Ecto neural progenitor cell (in vitro differentiated cells): Measurements from ENCODE around the gene IFNGR2.
A peak's percentile ranks its signal among the peaks of the same experiment; 100 is the strongest.
"Not testable (repeated sequence)": the region's sequence is repeated elsewhere in the genome, so short reads cannot be mapped to it uniquely, and the experiment has no call there.

Source experiments
- DNase-seq: peaks from one replicate; pipeline ENCODE4 v3.0.0-alpha.2; 2018; ENCODE audit warnings: low spot score

The IFNGR2 gene

DNA sequence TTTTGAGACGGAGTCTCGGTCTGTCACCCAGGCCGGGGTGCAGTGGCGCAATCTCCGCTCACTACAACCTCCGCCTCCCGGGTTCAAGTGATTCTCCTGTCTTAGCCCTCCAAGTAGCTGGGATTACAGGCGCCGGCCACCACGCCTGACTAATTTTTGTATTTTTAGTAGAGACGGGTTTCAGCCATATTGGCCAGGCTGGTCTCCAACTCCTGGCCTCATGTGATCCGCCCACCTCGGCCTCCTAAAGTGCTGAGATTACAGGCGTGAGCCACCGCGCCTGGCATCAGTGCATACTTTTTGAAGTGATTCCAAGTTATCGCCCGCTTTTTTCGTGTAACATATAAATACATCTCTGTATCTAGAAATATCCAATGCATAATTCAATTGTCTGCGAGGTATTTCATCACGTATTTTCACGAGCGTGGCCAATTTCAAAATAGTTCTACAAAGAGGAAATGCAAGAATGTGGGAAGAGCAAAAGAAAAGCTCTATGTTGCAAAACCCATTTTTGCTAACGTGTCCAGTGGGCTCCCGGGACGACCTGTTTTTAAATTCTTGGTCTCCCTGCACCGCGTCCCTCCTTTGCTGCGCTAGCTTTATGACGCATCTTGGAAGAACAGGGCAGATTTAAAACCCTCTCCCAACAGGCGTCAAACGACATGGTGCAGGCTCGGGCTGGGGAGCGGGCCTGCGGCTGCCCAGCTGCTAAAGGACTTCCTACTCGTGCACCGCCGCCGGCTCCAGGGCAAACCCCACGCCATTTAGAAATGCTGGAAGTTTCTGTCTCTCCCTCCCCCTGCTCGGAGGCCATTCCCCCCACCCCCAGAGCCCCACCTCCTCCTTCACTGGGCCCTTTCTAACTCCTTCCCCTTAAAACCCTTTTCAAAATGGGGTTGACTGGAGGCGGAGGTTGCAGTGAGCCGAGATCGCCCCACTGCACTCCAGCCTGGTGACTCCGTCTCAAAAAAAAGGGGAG is 923 bp upstream of the IFNGR2 start:
- peak; percentile 64 for DNase-seq

DNA sequence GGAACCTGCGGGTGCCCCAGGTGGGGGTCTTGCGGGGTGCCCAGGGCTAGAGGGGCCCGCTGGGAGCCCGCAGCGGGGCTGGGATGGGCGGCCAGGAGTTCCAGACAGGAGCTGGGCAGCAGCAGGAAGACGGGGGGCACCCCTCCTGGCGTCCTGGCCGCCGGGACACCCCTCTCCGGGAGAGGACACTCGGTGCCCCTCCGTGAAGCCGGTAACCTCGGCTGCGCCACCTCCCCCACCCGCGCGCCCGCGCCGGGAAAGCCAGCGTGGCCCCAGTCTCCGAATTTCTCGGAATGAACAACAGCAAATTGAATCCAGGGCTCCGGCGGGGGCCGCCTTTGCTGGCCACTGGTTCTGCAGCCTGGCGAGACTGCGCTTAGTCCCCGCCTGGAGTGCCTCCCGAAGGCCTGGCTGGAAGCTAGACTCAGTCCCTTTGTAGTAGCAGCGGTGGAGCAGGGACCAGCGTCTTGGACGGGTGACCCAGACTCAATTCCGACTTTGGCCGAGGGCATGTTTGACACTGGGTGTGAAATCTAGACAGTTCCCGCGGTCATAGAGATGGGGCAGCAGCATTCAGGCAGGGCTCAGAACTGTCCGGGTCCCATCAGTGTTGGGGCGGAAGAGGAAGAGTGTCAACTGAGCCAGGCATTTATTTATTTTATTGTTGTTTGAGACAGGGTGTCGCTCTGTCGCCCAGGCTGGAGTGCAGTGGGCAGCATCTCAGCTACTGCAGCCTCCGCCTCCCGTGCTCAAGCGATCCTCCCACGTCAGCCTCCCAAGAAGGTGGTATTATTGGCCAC is 773 bp downstream of the IFNGR2 start:
- peak; percentile 78 for DNase-seq

DNA sequence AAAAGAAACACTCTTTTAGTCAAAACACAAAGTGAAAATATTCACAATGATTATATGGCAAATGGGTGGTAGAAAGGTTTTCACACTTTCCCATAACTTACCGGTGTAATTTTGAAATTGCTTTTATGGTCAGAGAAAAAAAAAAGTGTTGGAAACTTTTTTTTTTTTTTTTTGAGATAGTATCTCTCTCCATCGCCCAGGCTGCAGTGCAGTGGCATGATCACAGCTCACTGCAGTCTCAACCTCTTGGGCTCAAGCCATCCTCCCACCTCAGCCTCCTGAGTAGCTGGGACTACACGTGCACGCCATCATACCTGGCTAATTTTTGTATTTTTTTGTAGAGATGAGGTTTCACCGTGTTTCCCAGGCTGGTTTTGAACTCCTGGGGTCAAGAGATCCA is 3.3 kb downstream of the IFNGR2 start:
- DNase-seq = no peak

DNA sequence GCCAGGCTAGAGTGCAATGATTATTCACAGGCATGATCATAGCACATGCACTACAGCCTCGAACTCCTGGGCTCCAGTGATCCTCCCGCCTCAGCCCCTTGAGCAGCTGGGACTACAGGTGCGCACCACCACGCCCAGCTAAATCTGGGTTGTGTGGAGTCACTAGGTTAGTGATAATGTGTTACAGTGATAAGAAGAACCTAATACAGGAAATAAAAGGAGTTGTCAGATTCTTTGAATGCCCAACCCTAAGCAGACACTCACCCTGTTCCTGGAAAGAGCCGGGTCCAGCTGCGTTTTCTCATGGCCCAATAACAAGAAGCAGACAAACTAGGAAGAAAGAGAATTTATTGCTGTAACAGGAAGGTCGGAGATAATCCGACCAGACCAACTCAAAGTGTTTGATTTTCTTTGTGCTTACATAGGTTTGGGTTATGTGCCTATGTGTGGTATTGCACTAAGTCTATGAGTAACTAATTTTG is 8.8 kb downstream of the IFNGR2 start:
- DNase-seq = no peak

DNA sequence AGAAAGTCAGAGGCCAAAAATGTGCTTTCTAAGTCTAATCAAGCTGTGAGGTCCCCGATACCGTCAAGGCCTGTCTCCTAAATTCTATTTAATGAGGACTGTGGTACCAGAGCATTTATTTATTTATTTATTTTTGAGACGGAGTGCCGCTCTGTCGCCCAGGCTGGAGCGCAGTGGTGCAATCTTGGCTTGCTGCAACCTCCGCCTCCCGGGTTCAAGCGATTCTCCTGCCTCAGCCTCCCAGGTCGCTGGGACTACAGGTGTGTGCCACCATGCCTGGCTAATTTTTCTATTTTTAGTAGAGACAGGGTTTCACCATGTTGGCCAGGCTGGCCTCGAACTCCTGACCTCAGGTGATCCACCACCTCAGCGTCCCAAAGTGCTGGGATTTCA is 9.2 kb downstream of the IFNGR2 start:
- not testable (repeated sequence) for DNase-seq

DNA sequence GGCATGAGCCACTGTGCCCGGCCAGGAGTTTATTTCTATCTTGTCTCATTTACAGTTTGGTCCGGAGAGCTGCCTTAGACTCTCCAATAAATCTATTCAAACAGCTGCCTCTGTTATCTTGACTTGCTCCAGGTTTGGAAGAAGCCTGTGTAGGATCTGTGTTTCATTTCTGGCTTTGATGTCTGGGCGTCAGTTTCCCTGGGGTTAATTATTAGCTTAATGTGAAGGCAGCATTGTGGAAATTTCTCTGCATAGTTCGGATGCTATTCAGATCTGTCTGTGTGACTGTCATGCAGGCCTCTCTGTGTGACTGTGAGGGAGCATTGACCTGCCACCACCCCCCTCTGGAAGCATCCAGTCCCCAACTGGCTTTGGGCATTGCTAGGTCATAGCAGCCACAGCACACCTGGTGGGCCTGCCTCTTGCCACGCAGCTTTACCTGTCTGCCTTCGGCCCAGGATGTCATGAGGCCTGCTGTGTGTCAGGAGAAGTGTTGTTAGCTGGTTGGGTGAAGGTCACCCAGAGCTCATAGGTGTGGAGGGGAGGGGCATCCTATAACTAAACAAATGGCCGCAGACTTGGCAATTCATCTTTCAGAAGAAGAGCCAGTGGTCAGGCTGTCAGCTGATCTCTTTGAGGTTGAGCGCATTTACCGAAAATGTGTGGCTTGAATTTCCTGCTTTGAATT is 9.8 kb downstream of the IFNGR2 start:
- no peak for DNase-seq

DNA sequence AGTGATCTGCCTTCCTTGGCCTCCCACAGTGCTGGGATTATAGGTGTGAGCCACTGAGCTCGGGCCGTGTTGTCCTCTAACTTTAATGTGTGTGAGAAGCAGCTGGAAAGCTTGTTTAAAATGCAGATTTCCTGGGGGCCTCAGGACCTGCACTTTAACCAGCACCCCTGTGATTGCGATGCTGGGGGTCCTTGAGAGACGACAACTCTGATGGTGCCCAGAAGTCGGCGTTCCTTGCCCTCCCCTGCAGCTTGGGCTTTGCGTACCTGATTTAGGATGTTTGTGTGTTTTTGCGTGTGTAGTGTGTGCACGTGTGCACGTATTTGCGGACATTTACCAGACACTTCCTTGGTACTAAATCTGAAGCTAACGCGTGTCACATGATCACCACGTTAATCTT is 10.9 kb downstream of the IFNGR2 start:
- DNase-seq = no peak

DNA sequence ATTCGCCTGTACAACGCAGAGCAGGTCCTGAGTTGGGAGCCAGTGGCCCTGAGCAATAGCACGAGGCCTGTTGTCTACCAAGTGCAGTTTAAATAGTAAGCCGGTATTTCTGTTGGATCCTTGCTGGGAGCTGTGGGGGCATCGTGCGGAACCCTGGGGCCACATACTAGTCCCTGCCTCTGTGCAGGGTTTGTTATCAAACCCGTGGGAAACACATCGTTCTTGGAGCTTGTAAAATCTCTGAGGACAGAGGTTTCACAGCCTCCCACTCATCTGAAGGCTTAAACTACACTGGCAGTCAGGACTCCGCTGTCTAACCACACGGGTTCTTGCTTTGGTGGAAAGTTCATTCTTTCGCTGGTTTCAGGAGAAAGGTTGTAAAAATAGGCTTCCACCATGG is 11.7 kb downstream of the IFNGR2 start:
- DNase-seq = no peak

DNA sequence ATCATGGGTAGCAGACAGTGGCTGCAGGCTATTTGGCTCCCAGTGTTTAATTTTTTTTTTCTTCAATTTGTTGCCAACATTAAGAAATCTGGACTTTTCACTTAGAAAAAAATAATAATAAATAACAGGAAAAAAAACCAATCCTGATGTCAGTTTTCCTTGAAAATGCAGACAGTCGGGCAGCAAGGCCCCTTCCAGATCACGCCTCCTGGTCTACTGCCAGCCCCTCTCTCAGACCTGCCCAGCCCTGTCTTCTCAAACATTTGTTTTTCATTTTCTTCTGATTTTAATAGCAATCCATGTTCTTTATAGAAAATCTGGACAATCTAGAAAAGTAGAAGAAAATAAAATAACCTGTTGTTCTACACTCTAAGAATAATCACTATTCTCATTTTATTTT is 15.5 kb downstream of the IFNGR2 start:
- no peak for DNase-seq

DNA sequence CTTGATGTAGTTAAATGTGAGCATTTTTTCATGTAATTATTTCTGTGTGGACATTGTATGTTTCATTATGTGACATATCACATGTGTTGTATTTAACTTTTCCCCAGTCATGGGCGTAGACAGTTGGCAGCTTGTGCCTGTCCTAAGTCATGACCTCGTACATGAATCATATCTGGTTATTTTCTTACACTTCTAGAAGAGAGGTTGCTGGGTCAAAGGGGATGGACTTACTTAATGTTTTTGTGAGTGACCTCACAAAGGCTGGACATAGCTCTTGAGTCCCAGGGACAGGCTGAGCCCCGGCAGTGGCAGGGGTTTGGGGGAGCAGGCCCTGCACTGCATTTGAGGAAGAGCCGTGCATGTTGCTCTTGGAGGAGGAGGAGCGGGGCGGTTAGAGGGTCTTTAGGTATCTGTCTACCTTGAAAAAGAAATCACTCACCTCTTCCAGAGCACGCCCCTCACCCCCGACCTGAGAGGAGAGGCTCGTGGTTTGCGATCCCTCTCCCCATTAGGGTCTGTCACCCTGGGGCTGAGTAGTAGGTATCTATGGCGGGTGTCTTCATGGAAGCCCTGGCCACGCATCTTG is 16.4 kb downstream of the IFNGR2 start:
- no peak for DNase-seq

DNA sequence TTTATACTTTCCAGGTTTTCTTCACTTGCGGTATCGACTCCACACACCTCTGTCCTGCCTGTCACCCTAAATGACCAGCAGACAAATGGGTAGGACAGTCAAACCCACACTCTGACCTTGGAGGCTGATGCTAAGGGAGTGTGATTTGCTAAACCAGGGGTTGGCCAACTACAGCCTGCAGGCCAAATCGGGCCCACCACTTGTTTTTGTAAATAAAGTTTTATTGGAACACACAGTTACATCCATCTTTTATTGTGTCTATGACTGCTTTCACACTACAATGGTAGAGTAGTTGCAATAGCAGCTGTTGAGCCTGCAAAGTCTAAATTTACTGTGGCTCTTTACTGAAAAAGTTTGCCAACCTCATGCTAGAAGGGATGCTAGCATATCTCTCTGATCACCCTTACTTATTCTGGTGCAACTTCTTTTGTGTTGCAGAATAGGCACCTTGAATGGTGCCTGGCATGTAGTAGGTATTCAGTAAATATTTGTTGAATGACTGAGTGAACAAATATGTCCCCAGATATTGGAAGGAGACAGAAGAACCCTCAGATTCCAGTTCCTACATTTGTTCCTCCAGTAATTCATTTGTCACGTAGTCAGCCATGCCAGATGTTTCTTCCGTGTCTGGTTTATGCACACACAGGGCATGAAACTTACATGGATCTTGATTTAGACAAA is 18.6 kb downstream of the IFNGR2 start:
- DNase-seq = no peak

DNA sequence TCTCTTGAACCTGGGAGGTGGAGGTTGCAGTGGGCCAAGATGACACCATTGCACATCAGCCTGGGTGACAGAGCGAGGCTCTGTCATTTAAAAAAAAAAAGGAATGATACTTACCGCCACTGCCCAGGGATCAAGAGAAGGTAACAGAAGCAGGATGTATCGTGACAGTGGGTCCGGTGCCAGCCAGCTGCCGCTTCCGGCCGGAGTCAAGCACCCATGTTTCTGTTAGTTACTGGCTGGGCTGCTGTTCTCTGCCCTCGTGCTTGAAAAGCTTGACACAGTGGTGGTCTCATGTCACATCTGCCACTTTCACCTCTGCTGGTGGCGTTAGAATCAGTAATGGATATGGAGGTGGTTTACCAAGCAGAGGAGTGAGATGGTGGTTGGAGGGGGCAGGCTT is 21.0 kb downstream of the IFNGR2 start:
- no peak for DNase-seq

DNA sequence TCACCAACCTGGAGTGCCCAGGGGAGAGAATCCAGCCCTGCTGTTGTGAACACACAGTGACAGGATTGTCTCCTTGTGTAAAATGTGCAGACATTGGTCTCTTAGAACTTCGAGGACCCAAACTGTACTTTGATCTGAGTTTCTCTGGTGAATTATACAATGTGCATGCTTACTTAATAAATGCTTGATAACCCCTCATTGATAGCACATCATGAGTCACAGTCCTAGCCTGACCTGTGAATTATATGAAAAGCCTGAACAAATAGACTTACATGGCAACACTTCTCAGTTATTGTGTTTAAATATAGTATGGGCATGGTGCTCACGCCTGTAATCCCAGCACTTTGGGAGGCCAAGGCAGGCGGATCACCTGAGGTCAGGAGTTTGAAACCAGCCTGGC is 22.6 kb downstream of the IFNGR2 start:
- DNase-seq = no peak

DNA sequence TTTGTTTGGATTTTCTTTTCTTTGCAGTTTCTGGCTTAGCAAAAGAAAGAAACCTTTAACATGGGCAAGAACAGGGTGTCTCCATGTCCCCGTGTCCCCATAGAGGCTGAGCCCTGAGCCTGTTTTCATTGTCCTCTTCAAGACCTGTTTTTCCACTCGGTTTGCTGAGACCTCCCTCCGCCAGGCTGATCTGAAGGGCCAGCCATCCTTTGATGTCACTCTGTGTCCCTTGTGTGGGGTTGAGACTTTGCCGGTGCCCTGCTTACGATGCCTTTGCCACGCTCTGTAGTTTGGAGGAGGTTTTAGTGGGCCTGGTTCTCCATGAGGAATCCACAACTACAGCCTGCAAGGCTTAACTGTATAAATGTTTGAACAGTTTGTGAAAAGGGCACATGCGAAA is 23.8 kb downstream of the IFNGR2 start:
- DNase-seq = no peak

DNA sequence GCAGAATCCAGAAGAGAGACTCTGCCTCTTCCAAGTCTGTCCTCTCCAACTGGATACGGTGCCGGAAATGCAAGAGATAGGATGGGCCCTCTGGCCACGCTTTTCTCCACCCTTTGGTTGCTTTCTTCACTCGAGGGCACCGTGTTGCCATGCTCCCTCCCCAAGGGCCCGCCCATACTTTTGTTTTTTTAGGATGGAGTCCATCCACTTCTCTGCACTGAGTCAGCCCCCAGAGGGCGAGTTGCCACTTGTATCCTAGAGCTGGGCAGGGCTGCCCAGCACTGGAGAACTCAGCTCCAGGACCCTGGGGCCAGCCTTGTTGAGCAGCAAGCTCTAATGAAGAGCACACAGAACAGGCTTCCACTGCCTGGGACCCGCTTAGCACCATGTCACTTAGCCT is 25.5 kb downstream of the IFNGR2 start:
- no peak for DNase-seq

DNA sequence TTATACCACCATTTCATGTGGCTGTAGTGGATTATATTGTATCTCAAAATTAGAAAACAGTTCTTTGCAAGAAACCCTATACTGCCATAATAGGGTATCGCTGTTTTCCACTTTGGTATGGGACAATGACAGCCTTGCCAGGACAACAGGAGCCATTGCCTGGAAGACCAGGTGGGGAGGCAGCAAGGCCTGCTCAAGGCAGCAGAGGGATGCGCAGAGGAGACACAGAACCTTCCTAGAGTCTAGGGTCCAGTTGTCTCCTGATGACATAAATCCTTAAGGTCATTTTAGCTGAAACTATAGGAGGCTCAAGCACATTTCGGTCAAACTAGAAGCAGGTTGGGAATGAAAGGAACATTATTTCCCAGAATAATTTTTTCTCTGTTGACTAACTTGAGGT is 27.6 kb downstream of the IFNGR2 start:
- DNase-seq = no peak

DNA sequence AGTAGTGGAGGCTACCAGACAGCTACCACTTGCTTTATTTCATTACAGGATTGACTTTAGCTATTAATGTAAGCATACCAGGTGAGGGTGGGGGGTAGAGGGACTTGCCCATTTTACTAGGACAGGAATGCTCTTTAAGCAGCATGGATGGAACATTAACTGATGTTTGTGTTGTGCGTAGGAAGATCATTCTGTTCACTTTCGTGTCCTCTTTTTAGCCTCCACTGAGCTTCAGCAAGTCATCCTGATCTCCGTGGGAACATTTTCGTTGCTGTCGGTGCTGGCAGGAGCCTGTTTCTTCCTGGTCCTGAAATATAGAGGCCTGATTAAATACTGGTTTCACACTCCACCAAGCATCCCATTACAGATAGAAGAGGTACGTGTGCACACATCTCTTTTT is 29.3 kb downstream of the IFNGR2 start:
- DNase-seq = no peak

DNA sequence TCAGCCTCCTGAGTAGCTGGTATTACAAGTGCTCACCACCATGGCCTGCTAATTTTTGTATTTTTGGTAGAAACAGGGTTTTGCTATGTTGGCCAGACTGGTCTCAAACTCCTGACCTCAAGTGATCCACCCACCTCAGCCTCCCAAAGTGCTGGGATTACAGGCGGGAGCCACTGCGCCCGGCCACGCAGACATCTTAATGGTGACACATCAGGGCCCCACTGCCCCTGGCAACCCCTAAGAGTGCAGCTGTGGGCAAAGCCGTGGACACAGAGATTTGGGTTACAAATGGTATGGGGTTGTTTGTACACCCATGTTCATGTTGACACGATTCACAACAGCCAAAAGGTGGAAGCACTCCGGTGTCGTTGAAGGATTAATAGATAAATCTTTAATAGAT is 29.8 kb downstream of the IFNGR2 start:
- no peak for DNase-seq

DNA sequence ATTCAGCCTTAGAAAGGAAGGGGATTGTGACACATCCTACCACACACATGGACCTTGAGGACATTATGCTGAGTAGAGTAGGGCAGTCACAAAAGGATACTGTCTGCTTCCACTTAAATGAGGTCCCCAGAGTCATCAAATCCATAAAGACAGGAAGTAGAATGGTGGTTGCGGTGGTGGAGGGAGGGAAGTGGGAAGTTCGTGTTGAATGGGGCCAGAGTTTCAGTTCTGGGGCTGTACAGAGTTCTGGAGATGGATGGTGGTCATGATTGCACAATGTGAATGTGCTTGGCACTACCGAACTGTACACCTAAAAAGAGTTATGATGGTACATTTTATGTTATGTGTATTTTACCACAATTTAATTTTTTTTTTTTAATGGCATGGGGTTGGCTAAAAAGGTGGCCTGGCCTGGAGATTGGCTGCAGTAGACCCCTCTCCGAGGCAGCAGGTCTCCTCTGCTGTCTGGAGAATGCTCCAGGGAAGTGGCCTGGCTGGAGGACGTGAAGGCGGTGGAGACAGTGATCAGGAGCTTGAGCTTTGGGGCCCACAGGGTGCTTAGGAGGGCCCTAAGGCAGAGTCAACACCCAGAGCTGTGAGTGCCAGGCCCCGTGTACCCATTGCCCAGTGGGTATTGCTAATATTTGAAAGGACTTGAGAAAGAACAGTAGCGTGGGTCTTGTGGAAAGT is 30.4 kb downstream of the IFNGR2 start:
- no peak for DNase-seq

DNA sequence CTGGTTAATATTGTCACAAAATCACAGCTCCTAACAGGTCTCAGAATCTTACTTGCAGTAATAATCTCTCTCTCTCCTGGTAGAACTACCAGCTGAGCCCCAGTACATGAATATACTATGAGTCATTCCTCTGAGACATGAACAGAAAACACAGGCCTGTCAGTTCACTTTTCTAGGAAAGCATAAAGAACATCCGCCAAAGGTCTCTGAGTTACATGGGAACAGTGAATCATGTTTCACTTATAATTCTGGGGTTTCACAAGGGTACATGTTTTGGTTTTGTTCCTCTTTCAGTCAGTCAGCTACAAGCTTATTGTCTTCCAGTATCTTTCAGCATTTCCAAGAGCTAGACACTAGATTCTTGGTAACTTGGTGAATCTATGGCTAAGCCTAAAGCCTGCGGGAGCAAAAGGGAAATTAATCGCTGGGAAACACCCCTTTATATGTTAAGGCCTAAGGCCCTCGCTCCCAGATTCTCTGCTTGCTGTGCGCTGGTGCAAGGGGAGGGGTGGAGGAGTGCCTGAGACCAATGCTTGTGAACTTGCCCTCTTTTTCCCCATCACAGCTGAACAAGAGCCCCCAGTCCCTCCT is 31.7 kb downstream of the IFNGR2 start:
- no peak for DNase-seq

DNA sequence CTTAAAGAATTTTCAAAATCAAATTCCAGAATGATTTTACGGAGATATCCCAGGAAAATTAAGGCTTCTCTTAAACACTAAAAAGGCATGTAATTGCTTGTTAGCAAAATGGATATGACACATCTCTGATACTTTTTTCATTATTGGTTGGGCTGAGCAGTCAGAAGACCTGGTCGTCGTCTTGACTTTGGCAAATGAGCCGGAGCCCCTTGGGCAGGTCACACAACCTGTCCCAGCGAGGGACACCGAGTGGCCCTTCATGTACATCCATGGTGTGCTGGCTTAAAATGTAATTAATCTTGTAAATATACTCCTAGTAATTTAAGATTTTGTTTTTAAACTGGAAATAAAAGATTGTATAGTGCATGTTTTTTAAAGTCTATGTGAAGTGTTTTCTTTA is 33.9 kb downstream of the IFNGR2 start:
- DNase-seq = no peak
